Glutamatergic neuron (in vitro differentiated cells): ENCODE data around the gene CDK14. TPM values are rescaled to one million over a fixed set of nuclear protein-coding genes. Genes with fewer than 3 reads are reported as not detected.
A peak's percentile ranks its signal among the peaks of the same experiment; 100 is the strongest.

Experiments used
- DNase-seq: peaks from one replicate; pipeline ENCODE4 v3.0.0; 2022
- H3K27ac Mint-ChIP-seq: one replicate; pipeline ENCODE4 v1.8.0; 2020; ENCODE audit warnings: mild to moderate bottlenecking, mixed read lengths, inconsistent platforms; ENCODE audit not compliant: unreplicated experiment
- H3K27me3 Mint-ChIP-seq: one replicate; pipeline ENCODE4 v1.8.0; 2020; ENCODE audit warnings: mild to moderate bottlenecking, moderate library complexity, mixed read lengths, inconsistent platforms; ENCODE audit not compliant: unreplicated experiment
- H3K36me3 Mint-ChIP-seq: one replicate; pipeline ENCODE4 v1.8.0; 2020; ENCODE audit warnings: mild to moderate bottlenecking, mixed read lengths, inconsistent platforms; ENCODE audit not compliant: unreplicated experiment
- H3K4me1 Mint-ChIP-seq: one replicate; pipeline ENCODE4 v1.8.0; 2020; ENCODE audit warnings: mild to moderate bottlenecking, low read depth, mixed read lengths, inconsistent platforms; ENCODE audit not compliant: unreplicated experiment
- H3K4me3 Mint-ChIP-seq: one replicate; pipeline ENCODE4 v1.8.0; 2020; ENCODE audit warnings: mild to moderate bottlenecking, mixed read lengths, inconsistent platforms; ENCODE audit not compliant: unreplicated experiment
- H3K9me3 Mint-ChIP-seq: one replicate; pipeline ENCODE4 v1.8.0; 2020; ENCODE audit warnings: mild to moderate bottlenecking, moderate library complexity, mixed read lengths, inconsistent platforms; ENCODE audit not compliant: unreplicated experiment
- total RNA-seq: library from RNA; stranded (reverse); fragmentation: NEBNext Ultra II Directional; extraction: Animal tissue kit (Norgen Biotek cat#: 25700); gene quantifications from one replicate; pipeline ENCODE4 v1.2.1, GENCODE V29; 2021; ENCODE audit not compliant: unreplicated experiment
- TF ChIP-seq, protein P1 (sequence below): fragments of 200-600 bp; sonication (generic); IDR thresholded peaks from one replicate; pipeline ENCODE4 v1.5.0; 2021; ENCODE audit not compliant: partially characterized antibody, unreplicated experiment

The CDK14 gene
- total RNA-seq, 1 donor from 2014 or later, result 96.5 TPM

GRCh38 chr7:91045606-91046005, 449.5 kb downstream of the CDK14 start:
- no peaks in the 10 kb centered on the region for H3K36me3 Mint-ChIP-seq
- DNase-seq, result no peak
- H3K27me3 Mint-ChIP-seq, result no peaks in the 10 kb centered on the region
- H3K4me3 Mint-ChIP-seq, result no peak overlapping the region
- peaks cover 14% of the 10 kb centered on the region for H3K4me1 Mint-ChIP-seq
- no peak overlapping the region for H3K27ac Mint-ChIP-seq
- TF ChIP-seq, protein P1, sequence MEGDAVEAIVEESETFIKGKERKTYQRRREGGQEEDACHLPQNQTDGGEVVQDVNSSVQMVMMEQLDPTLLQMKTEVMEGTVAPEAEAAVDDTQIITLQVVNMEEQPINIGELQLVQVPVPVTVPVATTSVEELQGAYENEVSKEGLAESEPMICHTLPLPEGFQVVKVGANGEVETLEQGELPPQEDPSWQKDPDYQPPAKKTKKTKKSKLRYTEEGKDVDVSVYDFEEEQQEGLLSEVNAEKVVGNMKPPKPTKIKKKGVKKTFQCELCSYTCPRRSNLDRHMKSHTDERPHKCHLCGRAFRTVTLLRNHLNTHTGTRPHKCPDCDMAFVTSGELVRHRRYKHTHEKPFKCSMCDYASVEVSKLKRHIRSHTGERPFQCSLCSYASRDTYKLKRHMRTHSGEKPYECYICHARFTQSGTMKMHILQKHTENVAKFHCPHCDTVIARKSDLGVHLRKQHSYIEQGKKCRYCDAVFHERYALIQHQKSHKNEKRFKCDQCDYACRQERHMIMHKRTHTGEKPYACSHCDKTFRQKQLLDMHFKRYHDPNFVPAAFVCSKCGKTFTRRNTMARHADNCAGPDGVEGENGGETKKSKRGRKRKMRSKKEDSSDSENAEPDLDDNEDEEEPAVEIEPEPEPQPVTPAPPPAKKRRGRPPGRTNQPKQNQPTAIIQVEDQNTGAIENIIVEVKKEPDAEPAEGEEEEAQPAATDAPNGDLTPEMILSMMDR, result no peak
- H3K9me3 Mint-ChIP-seq, result peaks cover 1% of the 10 kb centered on the region

GRCh38 chr7:91046322-91047089, 450.4 kb downstream of the CDK14 start:
- no peak overlapping the region for H3K4me3 Mint-ChIP-seq

DNA sequence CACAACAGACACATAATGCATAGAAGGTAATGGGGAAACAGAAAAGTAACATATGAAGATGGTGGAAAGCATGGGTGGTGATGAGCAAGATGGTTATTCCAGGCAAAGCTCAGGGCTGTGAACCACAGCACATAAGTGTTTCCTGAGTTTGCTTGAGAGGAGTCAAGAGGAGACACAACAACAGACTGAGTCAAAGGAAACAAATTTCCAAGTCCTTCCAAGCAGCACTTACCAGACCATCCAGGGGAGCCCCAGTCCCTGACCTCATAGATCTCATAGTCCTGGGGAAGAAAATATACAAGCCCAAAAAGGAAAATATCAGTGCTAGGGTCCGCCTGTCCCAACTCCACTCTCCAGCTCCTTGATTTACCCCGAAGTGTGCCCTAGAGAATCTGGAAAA, 451.5 kb downstream of the CDK14 start:
- H3K27ac Mint-ChIP-seq, result no peak overlapping the region
- no peak for DNase-seq
- H3K4me3 Mint-ChIP-seq, result no peak overlapping the region
- H3K36me3 Mint-ChIP-seq, result no peaks in the 10 kb centered on the region
- H3K9me3 Mint-ChIP-seq, result peaks cover 1% of the 10 kb centered on the region
- TF ChIP-seq, protein P1, result no peak
- peaks cover 3% of the 10 kb centered on the region for H3K27me3 Mint-ChIP-seq
- H3K4me1 Mint-ChIP-seq, result peaks cover 18% of the 10 kb centered on the region

More at GRCh38 chr7:91046322-91047089, 450.4 kb downstream of the CDK14 start:
- TF ChIP-seq, protein P1, result peak; percentile 57
- no peaks in the 10 kb centered on the region for H3K27me3 Mint-ChIP-seq
- DNase-seq, result no peak
- no peaks in the 10 kb centered on the region for H3K36me3 Mint-ChIP-seq
- no peak overlapping the region for H3K27ac Mint-ChIP-seq
- peaks cover 14% of the 10 kb centered on the region for H3K4me1 Mint-ChIP-seq
- peaks cover 1% of the 10 kb centered on the region for H3K9me3 Mint-ChIP-seq

GRCh38 chr7:91050677-91051076, 454.6 kb downstream of the CDK14 start:
- Mint-ChIP-seq H3K27ac (no peak overlapping the region), H3K27me3 (peaks cover 3% of the 10 kb centered on the region), H3K36me3 (no peaks in the 10 kb centered on the region), H3K4me1 (peaks cover 13% of the 10 kb centered on the region), H3K4me3 (no peak overlapping the region), H3K9me3 (peaks cover 3% of the 10 kb centered on the region)
- TF ChIP-seq, protein P1, result no peak
- DNase-seq, result no peak

DNA sequence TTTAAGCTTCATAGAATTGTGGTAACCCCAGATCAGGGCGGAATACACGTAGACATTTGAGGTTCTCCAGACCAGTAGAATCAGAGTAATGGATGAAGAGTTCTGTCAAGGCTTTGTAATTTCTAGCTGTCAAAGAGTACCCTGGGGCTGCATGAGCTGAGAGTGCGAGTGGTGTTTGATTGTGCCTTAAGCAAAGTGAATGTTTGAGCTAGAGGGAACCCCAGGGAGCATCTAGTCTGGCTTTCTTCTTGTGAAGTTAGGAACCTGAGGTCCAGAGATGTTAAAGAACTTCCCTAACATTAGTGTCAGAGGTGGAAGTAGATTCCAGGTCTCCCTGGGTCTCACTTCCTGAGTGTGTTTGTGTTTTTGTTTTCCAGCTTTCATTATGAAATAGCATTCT, 455.8 kb downstream of the CDK14 start:
- H3K27me3 Mint-ChIP-seq, result peaks cover 5% of the 10 kb centered on the region
- H3K4me3 Mint-ChIP-seq, result no peak overlapping the region
- H3K9me3 Mint-ChIP-seq, result peaks cover 3% of the 10 kb centered on the region
- no peak for DNase-seq
- peaks cover 13% of the 10 kb centered on the region for H3K4me1 Mint-ChIP-seq
- H3K27ac Mint-ChIP-seq, result no peak overlapping the region
- TF ChIP-seq, protein P1, result no peak
- no peaks in the 10 kb centered on the region for H3K36me3 Mint-ChIP-seq
